SU-DHL-6 (cell line): ENCODE measurements around the gene GSS.

Source experiments
- H2AFZ ChIP-seq: fragments of 200-600 bp; sonication (generic); 2 replicates; pipeline ENCODE4 v1.6.1; 2014; ENCODE audit warnings: low read depth, mild to moderate bottlenecking, moderate library complexity, mixed read lengths, antibody characterized with exemption, low read length; ENCODE audit not compliant: severe bottlenecking
- H3F3A ChIP-seq: fragments of 200-600 bp; shearing (Covaris generic); 2 replicates; pipeline ENCODE4 v1.6.0; 2016; ENCODE audit warnings: antibody characterized with exemption, mild to moderate bottlenecking; ENCODE audit not compliant: insufficient read depth
- H3K27ac ChIP-seq: fragments of 200-600 bp; sonication (generic); 2 replicates; pipeline ENCODE4 v1.5.1; 2016; ENCODE audit warnings: low read depth, mild to moderate bottlenecking, low read length, moderate library complexity, mixed read lengths
- H3K27me3 ChIP-seq: fragments of 200-600 bp; sonication (generic), shearing (Covaris generic); 2 replicates; pipeline ENCODE4 v1.6.0; 2014; ENCODE audit warnings: mild to moderate bottlenecking, low read length
- H3K36me3 ChIP-seq: fragments of 200-600 bp; sonication (generic); 2 replicates; pipeline ENCODE4 v1.6.1; 2014; ENCODE audit warnings: mild to moderate bottlenecking, low read length, mixed read lengths
- H3K4me2 ChIP-seq: fragments of 300-600, 200-600 bp; shearing (Covaris generic), sonication (generic); 2 replicates; pipeline ENCODE4 v1.6.0; 2014; ENCODE audit warnings: low read length, low read depth, mild to moderate bottlenecking; ENCODE audit not compliant: poor library complexity, severe bottlenecking
- H3K4me3 ChIP-seq: fragments of 200-600 bp; sonication (generic); 2 replicates; pipeline ENCODE4 v1.5.1; 2014; ENCODE audit warnings: antibody characterized with exemption, low read length, mild to moderate bottlenecking, mixed read lengths; ENCODE audit not compliant: insufficient read depth, poor library complexity, severe bottlenecking
- H3K79me2 ChIP-seq: fragments of 200-600 bp; sonication (generic); 2 replicates; pipeline ENCODE4 v1.6.1; 2014; ENCODE audit warnings: mild to moderate bottlenecking, low read length, moderate library complexity; ENCODE audit not compliant: insufficient read depth
- H3K9ac ChIP-seq: fragments of 200-600 bp; sonication (generic); 2 replicates; pipeline ENCODE4 v1.7.0; 2014; ENCODE audit warnings: mild to moderate bottlenecking, low read length
- H3K9me2 ChIP-seq: fragments of 200-600 bp; sonication (generic); replicated peaks from 2 replicates; pipeline ENCODE4 v1.6.1; 2014; ENCODE audit warnings: low read length; ENCODE audit not compliant: insufficient read depth
- H3K9me3 ChIP-seq: fragments of 200-600 bp; sonication (generic); 2 replicates; pipeline ENCODE4 v1.6.1; 2014; ENCODE audit warnings: low read length, mixed read lengths; ENCODE audit not compliant: insufficient read depth
- H4K20me1 ChIP-seq: fragments of 200-600 bp; sonication (generic); 2 replicates; pipeline ENCODE4 v1.6.1; 2014; ENCODE audit warnings: low read depth, mild to moderate bottlenecking, antibody characterized with exemption, low read length, moderate library complexity, mixed read lengths
- EZH2phosphoT487 ChIP-seq: fragments of 200-600 bp; sonication (generic), shearing (Covaris generic); conservative IDR thresholded peaks from 2 replicates; pipeline ENCODE4 v1.6.1; 2018; ENCODE audit warnings: mild to moderate bottlenecking, antibody characterized with exemption, low read length, moderate library complexity, mixed read lengths
- TF ChIP-seq, protein P1 (sequence below): fragments of 200-600 bp; sonication (generic); IDR thresholded peaks from one replicate; pipeline ENCODE4 v1.5.1; 2017; ENCODE audit warnings: antibody characterized with exemption, mild to moderate bottlenecking, low read length, moderate library complexity; ENCODE audit not compliant: insufficient read depth, poor library complexity, severe bottlenecking

Gene GSS

DNA sequence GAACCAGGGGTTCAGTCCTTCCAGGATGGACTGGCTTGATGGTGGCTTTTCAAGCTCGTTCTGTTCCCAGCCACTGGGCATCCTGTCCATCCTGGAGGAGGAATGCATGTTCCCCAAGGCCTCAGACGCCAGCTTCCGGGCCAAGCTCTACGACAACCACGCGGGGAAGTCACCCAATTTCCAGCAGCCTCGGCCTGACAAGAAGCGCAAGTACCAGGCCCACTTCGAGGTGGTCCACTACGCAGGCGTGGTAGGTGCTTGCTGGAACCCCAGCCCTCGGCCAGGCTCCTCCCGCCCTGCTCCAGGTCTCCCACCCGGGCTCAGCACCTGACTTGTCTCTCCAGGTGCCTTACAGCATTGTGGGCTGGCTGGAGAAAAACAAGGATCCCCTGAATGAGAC is 34.1 kb upstream of the GSS start:
- H3K9ac ChIP-seq, result no peak overlapping the region
- no peak overlapping the region for H2AFZ ChIP-seq
- no peak overlapping the region for H3K4me2 ChIP-seq
- no peaks in the 10 kb centered on the region for H3K9me3 ChIP-seq
- no peak overlapping the region for H3K27ac ChIP-seq
- H3K36me3 ChIP-seq, result no peaks in the 10 kb centered on the region
- no peaks in the 10 kb centered on the region for H4K20me1 ChIP-seq
- TF ChIP-seq, protein P1, sequence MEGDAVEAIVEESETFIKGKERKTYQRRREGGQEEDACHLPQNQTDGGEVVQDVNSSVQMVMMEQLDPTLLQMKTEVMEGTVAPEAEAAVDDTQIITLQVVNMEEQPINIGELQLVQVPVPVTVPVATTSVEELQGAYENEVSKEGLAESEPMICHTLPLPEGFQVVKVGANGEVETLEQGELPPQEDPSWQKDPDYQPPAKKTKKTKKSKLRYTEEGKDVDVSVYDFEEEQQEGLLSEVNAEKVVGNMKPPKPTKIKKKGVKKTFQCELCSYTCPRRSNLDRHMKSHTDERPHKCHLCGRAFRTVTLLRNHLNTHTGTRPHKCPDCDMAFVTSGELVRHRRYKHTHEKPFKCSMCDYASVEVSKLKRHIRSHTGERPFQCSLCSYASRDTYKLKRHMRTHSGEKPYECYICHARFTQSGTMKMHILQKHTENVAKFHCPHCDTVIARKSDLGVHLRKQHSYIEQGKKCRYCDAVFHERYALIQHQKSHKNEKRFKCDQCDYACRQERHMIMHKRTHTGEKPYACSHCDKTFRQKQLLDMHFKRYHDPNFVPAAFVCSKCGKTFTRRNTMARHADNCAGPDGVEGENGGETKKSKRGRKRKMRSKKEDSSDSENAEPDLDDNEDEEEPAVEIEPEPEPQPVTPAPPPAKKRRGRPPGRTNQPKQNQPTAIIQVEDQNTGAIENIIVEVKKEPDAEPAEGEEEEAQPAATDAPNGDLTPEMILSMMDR, result no peak
- no peak for TF ChIP-seq EZH2phosphoT487
- H3K9me2 ChIP-seq, result no peaks in the 10 kb centered on the region
- no peak overlapping the region for H3K4me3 ChIP-seq
- H3K79me2 ChIP-seq, result no peaks in the 10 kb centered on the region
- H3F3A ChIP-seq, result no peaks in the 10 kb centered on the region
- H3K27me3 ChIP-seq, result no peaks in the 10 kb centered on the region

DNA sequence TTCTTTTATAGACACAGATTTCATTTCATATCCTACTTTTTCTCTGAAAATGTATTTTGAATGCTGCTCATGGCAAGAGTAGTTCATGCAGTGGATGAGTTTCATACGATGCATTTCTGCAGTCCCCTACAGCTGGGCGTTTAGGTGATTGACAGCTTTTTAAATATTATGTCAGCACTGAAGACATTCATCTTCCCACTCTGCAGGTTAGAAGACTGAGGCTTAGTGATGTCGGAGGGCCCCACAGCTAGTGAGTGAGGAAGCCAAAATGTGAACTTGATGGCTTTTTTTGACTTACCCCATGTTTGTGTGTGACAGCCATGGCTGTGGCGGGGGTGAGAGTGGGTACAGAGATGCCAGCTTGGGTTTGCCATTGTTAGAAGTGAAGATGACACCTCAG is 33.5 kb upstream of the GSS start:
- Histone ChIP-seq H4K20me1 (no peaks in the 10 kb centered on the region), H3K27ac (no peak overlapping the region), H3K9me2 (no peaks in the 10 kb centered on the region), H3F3A (no peaks in the 10 kb centered on the region), H3K4me3 (no peak overlapping the region), H3K9me3 (no peaks in the 10 kb centered on the region), H3K36me3 (no peaks in the 10 kb centered on the region), H3K4me2 (no peak overlapping the region), H3K27me3 (no peaks in the 10 kb centered on the region), H3K79me2 (no peaks in the 10 kb centered on the region), H3K9ac (no peak overlapping the region), H2AFZ (no peak overlapping the region)
- TF ChIP-seq EZH2phosphoT487, result no peak
- TF ChIP-seq, protein P1, result no peak

DNA sequence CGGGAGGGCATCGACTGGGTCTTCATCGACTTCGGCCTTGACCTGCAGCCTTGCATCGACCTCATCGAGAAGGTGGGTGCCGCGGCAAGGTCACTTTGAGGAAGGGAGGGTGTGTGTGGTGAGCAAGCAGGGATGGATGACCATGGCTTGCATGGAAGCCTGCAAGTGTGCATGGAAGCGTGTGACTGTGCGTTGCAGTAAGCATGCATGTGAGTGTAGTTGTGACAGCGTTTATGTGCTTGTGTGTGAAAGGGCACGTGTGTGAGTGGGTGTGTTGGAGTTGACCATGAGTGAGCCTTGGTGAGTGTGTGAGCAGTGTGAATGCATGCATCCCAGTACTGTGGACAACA is 32.6 kb upstream of the GSS start:
- Histone ChIP-seq H3K4me2 (no peak overlapping the region), H3F3A (no peaks in the 10 kb centered on the region), H3K79me2 (no peaks in the 10 kb centered on the region), H3K4me3 (no peak overlapping the region), H3K9me3 (no peaks in the 10 kb centered on the region), H2AFZ (no peak overlapping the region), H3K9ac (no peak overlapping the region), H3K36me3 (no peaks in the 10 kb centered on the region), H3K9me2 (no peaks in the 10 kb centered on the region), H4K20me1 (no peaks in the 10 kb centered on the region), H3K27ac (no peak overlapping the region), H3K27me3 (no peaks in the 10 kb centered on the region)
- TF ChIP-seq EZH2phosphoT487, result no peak

DNA sequence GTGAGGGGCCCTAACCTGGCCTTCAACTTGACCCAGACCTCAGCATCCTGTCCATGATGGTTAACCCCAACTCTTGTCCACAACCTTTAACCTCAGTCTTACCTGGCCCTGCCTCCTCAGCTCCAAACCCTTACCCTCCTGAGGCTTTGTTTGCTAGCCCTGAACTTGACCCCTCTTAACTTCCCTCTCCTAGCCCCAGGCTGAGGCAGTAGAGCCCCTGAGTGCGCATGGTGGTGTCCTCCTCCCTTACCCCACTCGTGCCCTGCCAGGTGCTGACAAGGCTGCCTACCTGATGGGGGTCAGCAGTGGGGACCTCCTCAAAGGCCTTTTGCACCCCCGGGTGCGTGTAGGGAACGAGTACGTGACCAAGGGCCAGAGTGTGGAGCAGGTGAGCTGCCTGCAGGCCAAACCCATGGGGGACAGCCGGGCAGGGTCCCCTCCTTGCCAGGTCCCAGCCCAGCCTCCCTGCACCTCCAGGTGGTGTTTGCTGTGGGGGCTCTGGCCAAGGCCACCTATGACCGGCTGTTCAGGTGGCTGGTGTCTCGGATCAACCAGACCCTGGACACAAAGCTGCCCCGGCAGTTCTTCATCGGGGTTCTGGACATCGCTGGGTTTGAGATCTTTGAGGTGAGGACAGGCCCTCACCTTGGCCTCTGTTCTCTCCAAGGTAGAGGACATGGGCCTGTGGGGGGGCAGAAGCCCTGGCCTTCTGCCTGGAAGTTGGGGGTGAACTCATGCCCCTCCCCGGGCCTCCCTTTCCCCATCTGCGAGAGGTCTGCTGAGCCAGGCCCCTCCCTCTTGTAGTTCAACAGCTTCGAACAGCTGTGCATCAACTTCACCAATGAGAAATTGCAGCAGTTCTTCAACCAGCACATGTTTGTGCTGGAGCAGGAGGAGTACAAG is 31.9 kb upstream of the GSS start:
- Histone ChIP-seq H3K36me3 (no peaks in the 10 kb centered on the region), H3K4me2 (no peak overlapping the region), H4K20me1 (no peaks in the 10 kb centered on the region), H3K79me2 (no peaks in the 10 kb centered on the region), H2AFZ (no peak overlapping the region), H3K27me3 (no peaks in the 10 kb centered on the region), H3K27ac (no peak overlapping the region), H3K9ac (no peak overlapping the region), H3K4me3 (no peak overlapping the region), H3F3A (no peaks in the 10 kb centered on the region), H3K9me2 (no peaks in the 10 kb centered on the region), H3K9me3 (no peaks in the 10 kb centered on the region)
- no peak for TF ChIP-seq EZH2phosphoT487
- TF ChIP-seq, protein P1, result no peak
